Vagina (tissue), 2 donors: ENCODE results near the gene PERM1.

Experiments
- POLR2A ChIP-seq, 2 donors: fragments of 450-650 bp; IDR thresholded peaks; one replicate each; pipeline ENCODE4 v1.6.1; 2017; ENCODE audit warnings: antibody characterized with exemption in 2 of 2, mild to moderate bottlenecking in 2 of 2, moderate library complexity in 2 of 2
- TF ChIP-seq, protein P1 (sequence below), 3 experiments: fragments of 450-650 bp in 2 of 3; fragments of 200-600 bp in 1 of 3; sonication (generic) in 1 of 3; IDR thresholded peaks; one replicate each; pipeline ENCODE4 v1.5.1; 2017 to 2019; ENCODE audit warnings: antibody characterized with exemption in 3 of 3, mild to moderate bottlenecking in 2 of 3, moderate library complexity in 2 of 3

DNA sequence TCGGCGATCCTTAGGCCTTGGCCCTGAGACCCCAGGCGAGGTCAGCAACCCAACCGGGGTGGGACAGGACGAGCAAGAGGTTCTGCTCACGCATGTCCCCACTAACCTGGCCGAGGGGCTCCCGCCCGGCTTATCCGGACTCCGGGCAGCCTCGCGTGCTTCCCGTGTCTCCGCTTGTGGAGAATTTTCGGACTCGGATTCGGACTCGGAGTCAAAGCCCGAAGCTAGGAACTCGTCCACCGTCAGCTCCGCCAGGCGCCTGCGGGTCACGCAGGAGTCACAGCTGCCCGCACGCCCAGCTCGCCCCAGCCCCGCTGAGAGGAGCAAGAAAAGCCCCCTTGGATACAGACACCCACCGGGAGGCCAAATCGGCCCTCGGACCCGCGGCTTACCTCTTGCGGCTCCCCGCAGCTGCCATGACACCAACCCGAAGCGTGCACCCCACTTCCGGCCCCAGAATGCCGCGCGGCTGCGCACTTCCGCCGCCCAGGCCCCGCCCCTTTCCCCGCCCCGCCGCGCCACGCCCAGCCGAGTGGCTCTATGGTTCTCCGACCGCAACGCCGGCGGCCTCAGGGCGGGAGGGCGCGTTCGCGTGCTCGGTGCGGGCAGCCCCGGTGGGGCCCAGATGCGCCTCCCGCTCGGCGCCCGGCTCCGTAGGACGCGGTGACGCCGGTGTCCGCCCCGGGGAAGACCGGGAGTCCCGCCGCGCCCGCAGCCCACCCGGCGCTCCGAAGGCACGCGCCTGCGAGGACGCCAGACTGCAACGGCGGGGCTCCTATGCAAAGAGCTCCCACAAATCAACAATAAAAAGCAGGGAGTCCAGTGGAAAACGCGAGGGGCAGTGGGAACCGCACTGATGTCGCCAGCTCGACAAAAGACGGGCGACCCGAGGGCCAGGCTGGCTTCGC, 22.8 kb downstream of the PERM1 start, which contains the start of gene NOC2L:
- TF ChIP-seq POLR2A (IDR thresholded peaks at IDR 0.05), result peak in 1 of 2 donors; percentile 35
- TF ChIP-seq, protein P1, sequence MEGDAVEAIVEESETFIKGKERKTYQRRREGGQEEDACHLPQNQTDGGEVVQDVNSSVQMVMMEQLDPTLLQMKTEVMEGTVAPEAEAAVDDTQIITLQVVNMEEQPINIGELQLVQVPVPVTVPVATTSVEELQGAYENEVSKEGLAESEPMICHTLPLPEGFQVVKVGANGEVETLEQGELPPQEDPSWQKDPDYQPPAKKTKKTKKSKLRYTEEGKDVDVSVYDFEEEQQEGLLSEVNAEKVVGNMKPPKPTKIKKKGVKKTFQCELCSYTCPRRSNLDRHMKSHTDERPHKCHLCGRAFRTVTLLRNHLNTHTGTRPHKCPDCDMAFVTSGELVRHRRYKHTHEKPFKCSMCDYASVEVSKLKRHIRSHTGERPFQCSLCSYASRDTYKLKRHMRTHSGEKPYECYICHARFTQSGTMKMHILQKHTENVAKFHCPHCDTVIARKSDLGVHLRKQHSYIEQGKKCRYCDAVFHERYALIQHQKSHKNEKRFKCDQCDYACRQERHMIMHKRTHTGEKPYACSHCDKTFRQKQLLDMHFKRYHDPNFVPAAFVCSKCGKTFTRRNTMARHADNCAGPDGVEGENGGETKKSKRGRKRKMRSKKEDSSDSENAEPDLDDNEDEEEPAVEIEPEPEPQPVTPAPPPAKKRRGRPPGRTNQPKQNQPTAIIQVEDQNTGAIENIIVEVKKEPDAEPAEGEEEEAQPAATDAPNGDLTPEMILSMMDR (IDR thresholded peaks at IDR 0.05), result no peak
